NCI-H510A (cell line): ENCODE measurements around the gene FIZ1.
A peak's percentile ranks its signal among the peaks of the same experiment; 100 is the strongest.

ENCODE experiments used
- DNase-seq: peaks from one replicate; lab custom pipeline; 2025; lab: John Stamatoyannopoulos, UW

The FIZ1 gene

GRCh38 chr19:55599468-55599841 is at the start of gene FIZ1:
FIZ1 (minus strand) TSS chr19:55599517; CDS start chr19:55597865, 1,652 bp downstream.
- peak; percentile 97 for DNase-seq

- no peak for DNase-seq
These were observed 49.4 kb upstream of the FIZ1 start for GRCh38 chr19:55648585-55649267.

GRCh38 chr19:55647732-55648584 is 48.6 kb upstream of the FIZ1 start, which contains the start of gene CCDC106:
CCDC106 (plus strand) TSS chr19:55648212; CDS start chr19:55649047, 835 bp downstream.
- DNase-seq, result peak; percentile 50

GRCh38 chr19:55646889-55647731 is 47.8 kb upstream of the FIZ1 start:
- no peak for DNase-seq

- DNase-seq, result no peak
These were observed 46.2 kb upstream of the FIZ1 start for GRCh38 chr19:55645512-55645881.

- no peak for DNase-seq
These were observed 45.7 kb upstream of the FIZ1 start for GRCh38 chr19:55644842-55645511.

GRCh38 chr19:55644191-55644833 is 45.0 kb upstream of the FIZ1 start:
- DNase-seq, result no peak

- no peak for DNase-seq
These were observed 44.5 kb upstream of the FIZ1 start for GRCh38 chr19:55643887-55644176.

- peak; percentile 43 for DNase-seq
These were observed 43.9 kb upstream of the FIZ1 start, which contains the start of gene ZNF581 for GRCh38 chr19:55643003-55643886. ZNF581 (plus strand) TSS chr19:55643649; CDS start chr19:55644572, 923 bp downstream.

- no peak for DNase-seq
These were observed 43.1 kb upstream of the FIZ1 start for GRCh38 chr19:55642153-55643002.

- DNase-seq, result no peak
These were observed 42.3 kb upstream of the FIZ1 start for GRCh38 chr19:55641426-55642152.

GRCh38 chr19:55640577-55641425 is 41.5 kb upstream of the FIZ1 start, which contains the start of gene ZNF580:
ZNF580 (plus strand) TSS chr19:55641002; CDS start chr19:55642509, 1,507 bp downstream.
- peak; percentile 53 for DNase-seq

- DNase-seq, result peak; percentile 83
These were observed 40.8 kb upstream of the FIZ1 start for GRCh38 chr19:55640043-55640576.

- DNase-seq, result no peak
These were observed 39.6 kb upstream of the FIZ1 start for GRCh38 chr19:55638864-55639359.

GRCh38 chr19:55637534-55637933 is 38.2 kb upstream of the FIZ1 start:
- DNase-seq, result no peak

GRCh38 chr19:55636723-55637122 is 37.4 kb upstream of the FIZ1 start:
- DNase-seq, result no peak

- DNase-seq, result no peak
These were observed 36.6 kb upstream of the FIZ1 start for GRCh38 chr19:55635856-55636440.
